Sciatic nerve (tissue), 2 donors: ENCODE measurements around the gene HTR3B. TPM values are rescaled to one million over a fixed set of nuclear protein-coding genes. Genes with fewer than 3 reads are reported as not detected.
"Not testable (repeated sequence)": the region's sequence is repeated elsewhere in the genome, so short reads cannot be mapped to it uniquely, and the experiment has no call there.

Experiments
- ATAC-seq: fragments of 200-7000 bp; cut with Tn5 transposase; one replicate; pipeline ENCODE4 v1.9.1; 2020; ENCODE audit warnings: mild to moderate bottlenecking, moderate library complexity
- DNase-seq: peaks from one replicate; pipeline ENCODE4 v3.0.0-alpha.2; 2020; ENCODE audit warnings: low spot score
- intact Hi-C: fragments of 100-400 bp; cut with DNase I; formaldehyde crosslinking; loops from one replicate; pipeline ENCODE4 v1.14.2; 2022
- total RNA-seq: library from RNA; stranded (reverse); fragmentation: NEBNext Ultra II Directional; extraction: Animal tissue kit (Norgen Biotek cat#: 25700); gene quantifications from one replicate; pipeline ENCODE4 v1.2.1, GENCODE V29; 2021
- donor health status: DM: no; HTN: no; CAD: no.
- donor health status: DM: no; HTN: no; CAD: no.

HTR3B gene
- total RNA-seq, 1 donor from 2014 or later: not detected

DNA sequence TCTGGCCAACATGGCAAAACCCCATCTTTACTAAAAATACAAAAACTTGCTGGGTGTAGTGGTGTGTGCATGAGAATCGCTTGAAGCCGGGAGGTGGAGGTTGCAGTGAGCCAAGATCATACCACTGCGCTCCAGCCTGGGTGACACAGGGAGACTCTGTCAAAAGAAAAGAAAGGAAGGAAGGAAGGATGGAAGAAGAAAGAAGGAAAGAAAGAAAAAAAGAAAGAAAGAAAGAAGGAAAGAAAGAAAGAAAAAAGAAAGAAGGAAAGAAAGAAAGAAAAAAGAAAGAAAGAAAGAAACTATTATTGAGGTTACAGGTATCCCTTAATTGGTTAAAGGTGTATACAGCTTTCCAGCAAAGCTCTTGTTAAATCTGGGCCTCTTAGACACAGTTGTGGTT, 29.6 kb downstream of the HTR3B start:
- intact Hi-C loops, ATAC-seq, DNase-seq: not testable (repeated sequence)

DNA sequence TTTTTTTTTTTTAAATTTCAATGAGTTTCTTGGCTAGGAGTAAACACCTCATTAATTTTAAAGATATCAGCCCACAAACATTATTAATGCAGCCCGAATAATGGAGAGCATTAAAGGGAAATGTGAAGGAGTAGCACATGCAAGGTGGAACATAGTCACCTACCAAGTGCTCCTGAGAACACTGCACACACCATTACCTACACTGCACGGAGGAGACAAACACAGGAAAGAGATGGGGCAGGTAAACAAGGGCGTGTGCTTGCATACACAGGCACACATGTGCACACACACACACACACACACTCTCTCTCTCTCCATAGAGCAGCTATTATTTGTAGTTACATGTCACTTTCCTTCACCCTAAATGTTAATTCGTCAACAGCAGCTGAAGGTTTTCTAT, 30.2 kb downstream of the HTR3B start:
- DNase-seq (no peak), ATAC-seq (no peak)
- intact Hi-C loops: no loop called here

DNA sequence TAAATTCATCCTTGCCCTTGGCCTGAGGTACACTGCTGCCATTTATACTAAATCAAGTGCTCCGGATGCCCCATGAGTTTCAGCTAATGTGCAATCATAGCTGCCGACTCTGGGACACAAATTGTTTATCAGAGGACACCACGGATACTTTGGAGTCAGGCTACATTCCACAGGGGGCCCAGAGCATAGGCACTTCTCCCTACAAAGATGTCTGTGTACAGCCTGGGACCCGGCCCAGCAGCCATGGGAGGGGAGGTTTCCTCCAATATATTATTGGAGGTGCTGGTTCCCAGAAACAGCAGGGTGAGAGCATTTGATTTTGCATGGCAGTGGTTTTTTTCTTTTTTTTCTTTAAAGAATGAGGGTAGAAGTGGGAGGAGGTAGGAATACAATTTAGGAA, 31.3 kb downstream of the HTR3B start:
- intact Hi-C loops: no loop called here
- DNase-seq: no peak
- no peak for ATAC-seq

DNA sequence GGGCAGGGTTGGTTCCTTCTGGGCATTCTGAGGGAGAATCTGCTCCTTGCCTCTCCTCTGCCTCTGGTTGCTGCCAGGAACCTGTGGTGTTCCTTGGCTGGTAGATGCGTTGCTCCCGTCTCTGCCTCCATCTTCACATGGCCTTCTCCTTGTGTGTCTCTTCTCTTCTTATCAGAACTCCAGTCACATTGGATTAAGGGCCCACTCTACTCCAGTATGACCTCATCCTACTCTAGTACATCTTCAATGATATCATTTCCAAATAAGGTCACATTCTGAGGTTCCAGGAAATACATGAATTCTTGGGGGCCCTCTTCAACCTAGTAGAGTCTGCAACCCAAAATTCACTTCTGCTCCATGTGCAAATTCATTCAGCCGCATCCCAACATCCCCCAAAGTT, 33.3 kb downstream of the HTR3B start:
- no peak for ATAC-seq
- intact Hi-C loops: no loop called here
- DNase-seq: no peak

DNA sequence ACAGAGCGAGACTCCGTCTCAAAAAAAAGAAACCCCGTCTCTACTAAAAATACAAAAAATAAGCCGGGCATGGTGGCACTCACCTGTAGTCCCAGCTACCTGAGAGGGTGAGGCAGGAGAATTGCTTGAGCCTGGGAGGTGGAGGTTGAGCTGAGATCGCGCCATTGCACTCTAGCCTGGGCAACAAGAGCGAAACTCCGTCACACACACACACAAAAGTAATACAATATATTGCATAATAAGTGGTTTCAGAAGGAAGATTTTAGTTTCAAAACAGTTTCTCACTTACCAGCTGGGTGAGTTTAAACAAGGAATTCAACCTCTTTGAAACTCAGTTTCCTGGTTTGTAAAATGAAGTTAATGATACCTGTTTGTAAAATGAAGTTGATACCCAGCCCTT, 37.7 kb downstream of the HTR3B start:
- DNase-seq (no peak), ATAC-seq (no peak)
- intact Hi-C loops: no loop called here

DNA sequence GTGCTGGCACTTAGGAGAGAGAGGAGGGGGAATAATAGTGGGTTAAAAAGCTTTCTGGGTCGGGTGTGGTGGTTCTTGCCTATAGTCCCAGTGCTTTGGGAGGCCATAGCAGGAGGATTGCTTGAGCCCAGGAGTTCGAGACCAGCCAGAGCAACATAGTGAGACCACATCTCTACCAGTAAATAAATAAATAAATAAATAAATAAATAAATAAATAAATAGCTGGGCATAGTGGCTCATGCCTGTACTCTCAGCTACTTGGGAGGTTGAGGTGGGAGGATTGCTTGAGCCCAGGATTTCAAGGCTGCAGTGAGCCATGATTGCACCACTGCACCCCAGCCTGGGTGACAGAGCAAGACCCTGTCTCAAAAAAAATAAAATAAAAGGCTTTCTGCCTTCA, 41.6 kb downstream of the HTR3B start:
- intact Hi-C loops: not testable (repeated sequence)

DNA sequence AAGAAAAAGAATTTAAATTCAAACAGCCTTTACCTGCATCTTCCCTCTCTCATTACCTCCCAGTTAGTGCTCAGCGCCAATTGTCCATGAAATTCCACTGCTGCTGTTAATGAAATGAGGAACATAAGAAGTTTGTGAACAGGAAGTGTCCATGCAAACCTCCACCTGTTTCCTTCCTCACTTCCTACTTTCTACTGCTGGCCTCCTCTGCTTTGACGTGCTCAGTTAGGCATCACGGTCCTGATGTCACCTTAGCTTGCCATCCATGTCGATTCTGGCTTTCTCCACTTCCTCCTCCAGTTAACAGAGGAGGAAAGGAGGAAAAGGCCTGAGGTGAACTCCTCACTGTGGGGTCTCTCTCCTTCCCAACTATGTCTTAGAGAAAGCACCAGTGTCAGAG, 43.4 kb downstream of the HTR3B start:
- intact Hi-C loops: no loop called here
- ATAC-seq: no peak
- DNase-seq: no peak

More for the DNA sequence above, 41.6 kb downstream of the HTR3B start:
- not testable (repeated sequence) for ATAC-seq, DNase-seq

DNA sequence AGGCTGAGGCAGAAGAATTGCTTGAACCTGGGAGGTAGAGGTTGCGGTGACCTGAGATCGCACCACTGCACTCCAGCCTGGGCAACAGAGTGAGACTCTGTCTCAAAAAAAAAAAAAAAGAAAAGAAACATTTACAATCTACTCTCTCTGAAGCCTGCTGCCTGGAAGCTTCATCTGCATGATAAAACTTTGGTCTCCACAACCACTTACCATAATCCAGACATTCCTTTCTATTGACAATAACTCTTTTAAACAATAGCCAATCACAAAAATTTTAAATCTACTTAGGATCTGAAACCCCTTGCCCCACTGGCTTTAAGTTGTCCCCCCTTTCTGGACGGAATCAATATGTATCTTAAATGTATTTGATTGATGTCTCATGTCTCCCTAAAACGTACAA, 45.3 kb downstream of the HTR3B start:
- intact Hi-C loops: no loop called here
- ATAC-seq: no peak
- DNase-seq: no peak

DNA sequence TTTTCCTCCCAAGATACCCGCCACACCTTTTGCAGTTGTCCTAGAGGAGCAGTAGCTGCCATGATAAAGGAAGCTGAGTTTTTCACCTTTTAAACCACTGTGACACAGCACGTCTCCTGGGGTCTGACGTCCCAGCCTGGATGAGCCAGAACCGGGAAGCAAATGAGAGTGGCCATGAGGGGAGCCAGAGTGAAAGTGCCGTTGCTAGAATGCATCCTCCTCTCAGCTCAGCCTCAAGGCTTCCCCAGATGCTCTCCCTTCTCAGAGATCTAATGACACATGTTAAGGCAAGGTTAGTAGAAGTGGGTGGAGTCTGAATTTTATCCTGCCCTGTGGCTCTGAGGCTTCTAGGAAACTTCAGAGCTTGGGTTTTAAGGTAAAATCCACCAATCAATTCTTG, 46.9 kb downstream of the HTR3B start:
- DNase-seq: no peak
- ATAC-seq: no peak
- intact Hi-C loops: no loop called here

DNA sequence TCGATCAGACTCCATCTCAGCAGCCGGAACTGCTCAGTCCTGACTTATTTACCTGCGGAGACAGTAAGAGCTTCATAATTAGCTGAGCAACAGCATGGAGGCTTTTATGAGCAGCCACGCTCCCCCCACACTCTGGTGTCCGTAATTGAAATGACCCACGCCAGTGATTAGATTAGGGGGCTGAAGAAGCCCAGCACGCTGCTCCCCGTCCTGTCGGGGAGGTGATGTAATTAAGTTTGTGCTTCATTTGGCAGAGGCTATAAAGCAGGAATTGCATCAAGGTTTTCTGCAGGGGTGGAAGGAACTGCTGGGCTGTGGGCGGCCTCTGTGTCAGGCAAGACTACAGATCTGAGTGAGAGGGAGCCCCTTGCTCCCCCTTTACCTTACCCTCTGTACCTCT, 47.5 kb downstream of the HTR3B start:
- ATAC-seq: no peak
- no peak for DNase-seq
- intact Hi-C loops: no loop called here

DNA sequence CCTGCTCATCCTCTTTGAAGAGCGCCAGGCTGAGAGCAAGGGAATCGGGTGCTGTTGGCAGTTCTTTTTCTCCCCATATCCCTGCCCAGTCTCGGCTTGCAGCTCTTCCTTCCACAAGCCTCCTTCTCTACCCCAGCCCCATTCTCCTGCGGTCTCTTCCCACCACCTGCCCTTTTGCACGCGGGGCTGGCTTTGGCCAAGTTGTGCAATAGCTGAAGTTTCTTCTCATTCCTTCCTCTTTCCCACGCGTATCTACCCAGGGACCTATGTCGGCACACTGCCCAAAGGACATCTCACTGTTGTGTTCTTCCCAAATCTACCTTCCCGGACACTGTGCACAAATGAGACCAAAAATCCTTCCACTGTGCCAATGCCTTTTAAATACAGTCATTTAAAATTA, 48.0 kb downstream of the HTR3B start:
- ATAC-seq (no peak), DNase-seq (no peak)

DNA sequence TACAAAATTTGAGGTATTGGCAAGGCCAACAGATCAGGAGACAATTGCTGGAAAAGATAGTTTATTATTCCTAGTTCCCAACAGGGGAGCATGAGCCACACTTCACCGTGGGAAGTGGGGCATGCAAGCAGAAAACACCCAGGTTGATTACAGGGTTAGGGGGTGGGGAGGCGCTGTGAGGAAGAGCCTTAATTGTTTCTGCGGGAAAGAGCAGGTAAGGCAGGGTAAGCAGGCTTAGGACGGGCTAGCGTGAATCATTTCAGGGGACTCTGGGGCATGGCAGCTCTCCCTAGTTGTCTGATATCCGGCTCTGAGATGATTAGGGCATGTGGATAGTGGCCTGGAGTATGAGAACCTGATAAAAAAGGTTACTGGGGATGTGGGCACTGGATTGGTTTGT, 49.6 kb downstream of the HTR3B start:
- intact Hi-C loops: no loop called here
- ATAC-seq (no peak), DNase-seq (no peak)

More for the DNA sequence above, 48.0 kb downstream of the HTR3B start:
- intact Hi-C loops: no loop called here

DNA sequence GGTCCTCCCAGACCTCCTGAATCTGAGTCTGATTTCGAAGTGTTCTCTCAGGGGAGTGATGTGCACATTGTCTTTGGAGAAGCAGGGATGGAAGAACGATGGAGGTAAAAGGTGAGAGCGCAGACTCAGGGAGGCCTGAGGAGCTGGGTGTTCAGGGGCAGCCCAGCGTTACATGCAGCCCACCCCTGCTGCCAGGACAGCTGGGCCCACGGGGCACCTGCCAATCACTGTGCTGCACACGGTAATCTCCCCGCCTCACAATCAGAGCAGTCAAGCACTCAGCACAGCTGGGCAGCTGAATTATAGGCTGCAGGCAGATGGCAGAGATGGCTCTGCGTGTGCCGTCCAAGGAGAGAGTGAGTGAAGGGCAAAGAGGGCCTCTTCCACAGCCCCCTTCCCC, 52.4 kb downstream of the HTR3B start:
- intact Hi-C loops: no loop called here
- ATAC-seq: no peak
- DNase-seq: no peak

DNA sequence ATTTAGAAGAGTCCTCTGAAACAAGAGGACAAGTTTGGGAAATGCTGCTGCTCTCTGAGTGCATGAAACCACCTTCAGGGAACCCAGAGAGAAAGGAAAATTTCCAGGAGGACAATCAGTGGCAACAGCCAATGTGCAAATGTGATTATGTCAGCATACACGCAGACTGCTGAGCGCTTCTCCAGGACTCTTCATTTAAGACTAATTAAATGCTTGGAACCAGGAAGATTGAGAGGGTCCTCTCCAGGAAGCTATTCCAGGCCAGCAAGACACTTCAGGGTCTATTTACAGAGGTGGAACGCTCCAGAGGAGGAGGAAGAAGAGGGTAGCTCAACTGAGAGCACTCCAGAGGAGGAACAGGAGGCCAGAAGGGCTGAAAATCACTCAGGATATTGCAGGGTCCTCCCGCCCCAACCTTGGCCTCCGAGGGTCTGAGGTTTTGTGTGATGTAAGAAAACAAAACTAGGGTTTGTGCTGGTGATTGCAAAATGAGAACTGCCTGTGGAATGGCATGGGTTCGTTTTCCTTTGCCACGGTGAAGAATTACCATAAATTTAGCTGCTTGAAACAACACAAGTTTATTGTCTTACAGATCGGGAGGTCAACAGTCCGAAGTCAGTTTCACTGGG, 56.2 kb downstream of the HTR3B start:
- intact Hi-C loops: no loop called here
- no peak for DNase-seq
- ATAC-seq: no peak

DNA sequence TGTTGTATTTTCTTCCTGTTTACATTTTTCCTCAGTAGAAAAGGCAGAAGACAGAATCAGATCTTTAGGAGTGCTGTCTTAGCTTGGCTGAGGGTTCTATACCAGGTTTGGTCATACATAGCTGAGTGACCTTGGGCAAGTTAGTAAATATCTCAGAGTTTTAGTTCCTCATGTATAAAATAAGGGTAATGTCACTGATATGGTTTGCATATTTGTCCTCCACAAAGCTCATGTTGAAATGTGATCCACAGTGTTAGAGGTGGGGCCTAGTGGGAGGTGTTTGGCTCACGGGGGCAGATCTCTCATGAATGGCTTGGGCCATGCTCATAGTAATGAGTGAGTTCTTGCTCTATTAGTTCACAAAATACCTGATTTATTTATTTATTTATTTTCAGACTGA, 62.8 kb downstream of the HTR3B start:
- DNase-seq (no peak), ATAC-seq (no peak)
- intact Hi-C loops: no loop called here

DNA sequence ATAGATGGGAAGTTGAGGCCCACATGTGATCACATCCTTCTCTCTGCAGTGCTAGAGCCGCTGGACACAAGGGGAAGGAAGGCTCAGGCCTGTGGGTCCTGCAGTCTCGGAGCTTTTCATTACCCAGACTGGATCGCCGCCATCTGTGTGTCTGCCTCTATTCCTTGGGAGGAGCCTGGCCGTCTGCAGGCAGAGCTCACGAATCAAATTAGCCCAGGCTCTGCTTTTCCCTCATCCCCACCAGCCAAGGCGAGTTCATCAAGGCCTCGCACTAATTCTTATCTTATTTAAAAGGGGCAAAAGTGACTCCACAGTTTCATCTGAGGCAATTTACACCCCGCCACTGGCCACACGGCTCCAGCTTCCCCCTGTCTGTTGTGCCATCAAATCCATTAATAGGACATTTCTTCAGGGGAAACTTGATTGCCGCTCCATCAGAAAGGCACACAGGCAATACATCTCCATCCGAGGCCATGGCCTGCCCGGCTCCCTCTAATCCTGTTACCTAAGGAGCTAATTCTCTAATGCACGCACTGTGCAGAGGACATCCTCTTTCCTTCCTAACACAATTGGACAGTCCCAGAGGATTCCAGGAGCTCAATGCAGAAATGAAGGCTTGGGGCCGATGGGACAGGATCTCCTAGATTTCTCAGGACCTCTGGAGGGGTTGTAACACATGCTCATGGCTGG, 67.1 kb downstream of the HTR3B start:
- DNase-seq (no peak), ATAC-seq (no peak)
- intact Hi-C loops: no loop called here

DNA sequence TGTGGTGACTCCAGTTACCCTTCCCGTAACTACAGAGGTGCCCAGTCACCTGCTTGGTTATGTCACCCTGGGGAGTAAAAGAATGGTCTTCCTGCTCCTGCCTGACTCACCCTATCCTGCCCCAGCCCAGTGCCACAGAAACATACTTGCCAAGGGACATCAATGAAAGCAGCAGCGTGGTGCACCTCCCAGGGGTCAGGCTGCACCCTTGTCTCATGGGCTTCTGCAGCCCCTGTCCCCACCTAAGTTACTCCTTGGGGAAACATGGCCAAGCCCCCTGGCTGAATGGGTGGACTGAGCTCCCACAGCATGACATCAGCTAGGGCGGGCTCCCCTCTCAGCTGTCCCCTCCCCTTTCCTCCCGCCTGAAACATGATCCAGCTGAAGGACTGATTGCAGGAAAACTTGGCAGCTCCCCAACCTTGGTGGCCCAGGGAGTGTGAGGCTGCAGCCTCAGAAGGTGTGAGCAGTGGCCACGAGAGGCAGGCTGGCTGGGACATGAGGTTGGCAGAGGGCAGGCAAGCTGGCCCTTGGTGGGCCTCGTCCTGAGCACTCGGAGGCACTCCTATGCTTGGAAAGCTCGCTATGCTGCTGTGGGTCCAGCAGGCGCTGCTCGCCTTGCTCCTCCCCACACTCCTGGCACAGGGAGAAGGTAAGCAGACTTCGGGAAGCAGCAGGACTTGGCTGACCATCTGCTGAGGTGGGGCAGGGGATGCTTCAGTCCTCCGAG, 70.3 kb downstream of the HTR3B start, which contains the start of gene HTR3A:
Gene HTR3A, plus strand, starts transcription at position 368 of the 730 bp plus-strand sequence. Its CDS starts 218 bp downstream, at position 586.
- intact Hi-C loops: no loop called here
- peak; percentile 34 for ATAC-seq
- no peak for DNase-seq

DNA sequence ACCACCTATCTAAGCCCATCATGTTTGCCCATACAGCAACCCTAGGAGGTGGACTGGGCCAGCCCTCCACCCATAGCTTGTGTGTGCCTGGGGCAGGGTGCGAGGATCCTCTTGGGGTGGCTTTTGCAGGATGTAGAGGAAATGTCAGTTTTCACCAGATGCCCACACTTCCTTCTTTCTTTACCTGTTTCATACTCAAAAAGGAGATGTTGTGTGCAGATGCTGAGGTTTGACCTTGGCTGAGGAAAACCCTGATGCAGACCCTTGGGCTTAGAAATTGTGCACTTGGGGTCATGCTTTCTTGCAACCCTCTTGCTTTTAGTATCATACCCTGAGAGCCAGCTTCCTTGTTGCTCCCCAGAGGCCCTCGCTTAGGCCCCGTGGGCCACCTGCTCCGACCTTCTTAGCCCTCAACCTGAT, 72.5 kb downstream of the HTR3B start:
- DNase-seq: no peak
- no peak for ATAC-seq
- intact Hi-C loops: no loop called here

DNA sequence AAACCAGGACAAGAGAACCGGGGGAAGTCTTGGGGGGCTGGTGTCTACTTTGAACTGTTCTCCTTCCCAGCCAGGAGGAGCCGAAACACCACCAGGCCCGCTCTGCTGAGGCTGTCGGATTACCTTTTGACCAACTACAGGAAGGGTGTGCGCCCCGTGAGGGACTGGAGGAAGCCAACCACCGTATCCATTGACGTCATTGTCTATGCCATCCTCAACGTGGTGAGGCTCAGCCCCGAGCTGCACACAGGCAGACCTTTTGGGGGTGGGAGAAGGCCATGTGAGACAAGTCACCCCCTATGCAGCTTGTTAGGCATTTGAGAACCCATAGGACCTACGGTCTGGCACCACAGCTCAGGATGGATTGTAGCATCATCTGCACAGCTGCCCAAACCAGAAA, 73.1 kb downstream of the HTR3B start:
- DNase-seq (no peak), ATAC-seq (no peak)
- intact Hi-C loops: no loop called here

DNA sequence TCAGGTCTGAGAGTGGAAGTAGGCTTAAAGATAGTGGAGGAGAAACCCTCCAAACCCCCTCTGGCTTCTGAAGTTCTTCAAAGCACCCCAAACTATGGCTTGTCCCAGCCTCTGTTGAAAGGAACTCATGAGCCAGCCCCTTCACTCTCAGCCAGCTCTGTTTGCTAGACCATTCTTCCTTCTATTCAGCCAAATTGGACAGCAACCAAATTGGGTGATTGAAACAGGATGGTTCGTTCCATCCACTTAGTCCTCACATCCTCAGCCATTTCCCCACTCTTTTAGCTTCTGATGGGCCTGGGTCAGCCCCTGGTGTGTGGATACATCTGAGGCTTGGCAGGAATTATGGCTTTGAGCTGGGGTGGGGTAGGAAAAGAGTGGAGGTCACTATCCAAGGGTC, 74.8 kb downstream of the HTR3B start:
- intact Hi-C loops: no loop called here
- DNase-seq: no peak

More for the DNA sequence above, 74.8 kb downstream of the HTR3B start:
- ATAC-seq: no peak
